NT2/D1 (cell line): ENCODE results near the gene SMG6.

ENCODE experiments used
- SUZ12 ChIP-seq: IDR thresholded peaks from 2 replicates; pipeline ENCODE4 v1.6.1; 2011; ENCODE audit not compliant: insufficient read length, insufficient read depth; ENCODE audit errors: extremely low read depth
- YY1 ChIP-seq: IDR thresholded peaks from 2 replicates; pipeline ENCODE4 v1.6.1; 2011; ENCODE audit not compliant: insufficient read length, insufficient read depth
- ZNF274 ChIP-seq: IDR thresholded peaks from 2 replicates; pipeline ENCODE4 v1.6.1; 2011; ENCODE audit warnings: mild to moderate bottlenecking, low read depth, low read length

DNA sequence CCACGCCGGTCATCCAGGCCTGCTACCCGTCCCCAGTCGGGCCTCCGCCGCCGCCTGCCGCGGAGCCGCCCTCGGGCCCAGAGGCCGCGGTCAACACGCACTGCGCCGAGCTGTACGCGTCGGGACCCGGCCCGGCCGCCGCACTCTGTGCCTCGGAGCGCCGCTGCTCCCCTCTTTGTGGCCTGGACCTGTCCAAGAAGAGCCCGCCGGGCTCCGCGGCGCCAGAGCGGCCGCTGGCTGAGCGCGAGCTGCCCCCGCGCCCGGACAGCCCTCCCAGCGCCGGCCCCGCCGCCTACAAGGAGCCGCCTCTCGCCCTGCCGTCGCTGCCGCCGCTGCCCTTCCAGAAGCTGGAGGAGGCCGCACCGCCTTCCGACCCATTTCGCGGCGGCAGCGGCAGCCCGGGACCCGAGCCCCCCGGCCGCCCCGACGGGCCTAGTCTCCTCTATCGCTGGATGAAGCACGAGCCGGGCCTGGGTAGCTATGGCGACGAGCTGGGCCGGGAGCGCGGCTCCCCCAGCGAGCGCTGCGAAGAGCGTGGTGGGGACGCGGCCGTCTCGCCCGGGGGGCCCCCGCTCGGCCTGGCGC is 246.3 kb downstream of the SMG6 start:
- TF ChIP-seq ZNF274: no peak
- no peak for TF ChIP-seq YY1
- TF ChIP-seq SUZ12: no peak
